H9 (cell line): ENCODE data around the gene MAST4. TPM values are rescaled to one million over a fixed set of nuclear protein-coding genes. Genes with fewer than 3 reads are reported as not detected.

Experiments used
- DNase-seq: peaks from one replicate; pipeline ENCODE4 v3.0.0-alpha.2; 2017
- H2AFZ ChIP-seq: one replicate; pipeline ENCODE4 v1.6.1; 2013; ENCODE audit warnings: mild to moderate bottlenecking, low read length, control low read depth, moderate library complexity
- H2AK5ac ChIP-seq: 2 replicates; pipeline ENCODE4 v1.6.1; 2013; ENCODE audit warnings: low read length, control low read depth, mixed read lengths; ENCODE audit not compliant: insufficient read length
- H2BK120ac ChIP-seq: one replicate; pipeline ENCODE4 v1.6.1; 2013; ENCODE audit warnings: low read depth, mild to moderate bottlenecking, low read length, control low read depth, inconsistent platforms; ENCODE audit not compliant: poor library complexity, severe bottlenecking
- H2BK12ac ChIP-seq: 2 replicates; pipeline ENCODE4 v1.6.1; 2013; ENCODE audit warnings: low read length, control low read depth, mixed read lengths, low read depth; ENCODE audit not compliant: insufficient read length
- H2BK15ac ChIP-seq: 2 replicates; pipeline ENCODE4 v1.6.1; 2013; ENCODE audit warnings: low read depth, low read length, control low read depth
- H2BK20ac ChIP-seq: one replicate; pipeline ENCODE4 v1.6.1; 2013; ENCODE audit warnings: low read depth, mild to moderate bottlenecking, low read length, control low read depth, inconsistent platforms; ENCODE audit not compliant: poor library complexity, severe bottlenecking
- H2BK5ac ChIP-seq: 2 replicates; pipeline ENCODE4 v1.6.1; 2013; ENCODE audit warnings: low read length, control low read depth, mixed read lengths; ENCODE audit not compliant: insufficient read length
- H3K14ac ChIP-seq: 2 replicates; pipeline ENCODE4 v1.6.1; 2013; ENCODE audit warnings: low read length, control low read depth; ENCODE audit not compliant: insufficient read depth
- H3K18ac ChIP-seq: 2 replicates; pipeline ENCODE4 v1.6.1; 2013; ENCODE audit warnings: low read depth, mild to moderate bottlenecking, mixed read lengths, low read length, control low read depth; ENCODE audit not compliant: insufficient read length
- H3K23ac ChIP-seq: 2 replicates; pipeline ENCODE4 v1.6.1; 2013; ENCODE audit warnings: low read length, control low read depth, mixed read lengths, low read depth; ENCODE audit not compliant: insufficient read length
- H3K23me2 ChIP-seq: 2 replicates; pipeline ENCODE4 v1.6.1; 2013; ENCODE audit warnings: low read depth, mild to moderate bottlenecking, mixed read lengths, low read length, control low read depth; ENCODE audit not compliant: insufficient read length, poor library complexity, severe bottlenecking
- H3K27ac ChIP-seq: 2 replicates; pipeline ENCODE4 v1.5.1; 2013; ENCODE audit warnings: low read length, control low read depth, mixed read lengths, low read depth; ENCODE audit not compliant: insufficient read length
- H3K27me3 ChIP-seq: 2 replicates; pipeline ENCODE4 v1.6.1; 2013; ENCODE audit warnings: low read length, control low read depth, inconsistent platforms; ENCODE audit not compliant: insufficient read depth
- H3K4ac ChIP-seq: 2 replicates; pipeline ENCODE4 v1.6.1; 2013; ENCODE audit warnings: low read depth, mild to moderate bottlenecking, control low read depth, inconsistent platforms, low read length, moderate library complexity
- H3K4me1 ChIP-seq: 2 replicates; pipeline ENCODE4 v1.6.1; 2013; ENCODE audit warnings: low read length, control low read depth, inconsistent platforms; ENCODE audit not compliant: insufficient read depth
- H3K4me2 ChIP-seq: 2 replicates; pipeline ENCODE4 v1.6.1; 2013; ENCODE audit warnings: low read length, control low read depth, mixed read lengths; ENCODE audit not compliant: insufficient read length, insufficient read depth
- H3K56ac ChIP-seq: 2 replicates; pipeline ENCODE4 v1.6.1; 2013; ENCODE audit warnings: low read depth, mild to moderate bottlenecking, mixed read lengths, low read length, control low read depth; ENCODE audit not compliant: insufficient read length
- H3K79me1 ChIP-seq: 2 replicates; pipeline ENCODE4 v1.6.1; 2013; ENCODE audit warnings: low read depth, mild to moderate bottlenecking, moderate library complexity, low read length, control low read depth, inconsistent platforms; ENCODE audit not compliant: insufficient read depth, poor library complexity, severe bottlenecking
- H3K79me2 ChIP-seq: 2 replicates; pipeline ENCODE4 v1.6.1; 2013; ENCODE audit warnings: low read length, control low read depth, inconsistent platforms; ENCODE audit not compliant: insufficient read depth
- H3K9ac ChIP-seq: 2 replicates; pipeline ENCODE4 v1.6.1; 2013; ENCODE audit warnings: low read length, control low read depth, mixed read lengths; ENCODE audit not compliant: insufficient read length; ENCODE audit errors: extremely low read depth
- H3K9me3 ChIP-seq: one replicate; pipeline ENCODE4 v1.6.1; 2013; ENCODE audit warnings: low read depth, low read length, inconsistent platforms; ENCODE audit not compliant: control insufficient read depth
- H3T11ph ChIP-seq: one replicate; pipeline ENCODE4 v1.6.1; 2013; ENCODE audit warnings: mild to moderate bottlenecking, low read length, control low read depth, inconsistent platforms
- H4K20me1 ChIP-seq: one replicate; pipeline ENCODE4 v1.6.1; 2013; ENCODE audit not compliant: control insufficient read depth, insufficient read length, insufficient read depth
- H4K5ac ChIP-seq: 2 replicates; pipeline ENCODE4 v1.6.1; 2013; ENCODE audit warnings: low read depth, mild to moderate bottlenecking, mixed read lengths, low read length, control low read depth; ENCODE audit not compliant: insufficient read length
- H4K8ac ChIP-seq: replicated peaks from 2 replicates; pipeline ENCODE4 v1.6.1; 2013; ENCODE audit warnings: low read length, control low read depth, mixed read lengths, low read depth; ENCODE audit not compliant: insufficient read length
- H4K91ac ChIP-seq: 2 replicates; pipeline ENCODE4 v1.6.1; 2013; ENCODE audit warnings: low read depth, mild to moderate bottlenecking, moderate library complexity, mixed read lengths, low read length, control low read depth; ENCODE audit not compliant: insufficient read length
- H3K27ac Mint-ChIP-seq, 3 experiments: 2 replicates in 2 of 3; 3 replicates in 1 of 3; pipeline ENCODE4 v1.8.0; 2020 to 2021; ENCODE audit warnings: mixed read lengths in 3 of 3, mild to moderate bottlenecking in 1 of 3, moderate library complexity in 1 of 3
- H3K27me3 Mint-ChIP-seq: 2 replicates; pipeline ENCODE4 v1.8.0; 2021; ENCODE audit warnings: low read depth, mild to moderate bottlenecking, moderate library complexity, mixed read lengths
- H3K36me3 Mint-ChIP-seq, 3 experiments: 2 replicates in 2 of 3; 3 replicates in 1 of 3; pipeline ENCODE4 v1.8.0; 2020 to 2021; ENCODE audit warnings: low read depth in 3 of 3, mixed read lengths in 3 of 3; ENCODE audit not compliant: insufficient read depth in 1 of 3
- H3K4me1 Mint-ChIP-seq, 2 experiments: 2 replicates each; pipeline ENCODE4 v1.8.0; 2020; ENCODE audit warnings: mixed read lengths in 2 of 2
- H3K4me3 Mint-ChIP-seq, 2 experiments: 2 replicates in 1 of 2; 3 replicates in 1 of 2; pipeline ENCODE4 v1.8.0; 2020 to 2021; ENCODE audit warnings: mild to moderate bottlenecking in 2 of 2, mixed read lengths in 2 of 2, moderate library complexity in 1 of 2
- H3K9me3 Mint-ChIP-seq, 2 experiments: 2 replicates in 1 of 2; 3 replicates in 1 of 2; pipeline ENCODE4 v1.8.0; 2020; ENCODE audit warnings: mild to moderate bottlenecking in 2 of 2, mixed read lengths in 2 of 2, moderate library complexity in 1 of 2
- CTCF ChIP-seq: fragments of 200-600 bp; sonication (generic); conservative IDR thresholded peaks from 3 replicates; pipeline ENCODE4 v1.8.0; 2021; ENCODE audit warnings: antibody characterized with exemption, mild to moderate bottlenecking
- WGBS: extraction: QIAGEN DNeasy Blood & Tissue Kit; methylation state at CpG from one replicate; pipeline ENCODE4 v1.1.7; 2013; ENCODE audit warnings: missing lambda C conversion rate, low lambda C conversion rate, mixed read lengths; ENCODE audit not compliant: insufficient read length; ENCODE audit errors: extremely low coverage; 5-methylcytosine and 5-hydroxymethylcytosine counted together
- total RNA-seq: library from RNA; stranded (reverse); gene quantifications from 2 replicates; pipeline ENCODE4 v1.2.1, GENCODE V29; 2021

Gene MAST4
- total RNA-seq, 1 experiment from 2014 or later: 3.7 TPM

GRCh38 chr5:67214707-67215447 lies 618.7 kb downstream of the MAST4 start:
- no peaks in the 10 kb centered on the region for H3K36me3 Mint-ChIP-seq
- Histone ChIP-seq H3K18ac (no peak overlapping the region), H4K5ac (no peak overlapping the region), H4K8ac (no peak overlapping the region), H3K23ac (no peak overlapping the region), H3K23me2 (no peaks in the 10 kb centered on the region), H3K9ac (no peak overlapping the region), H2BK20ac (no peak overlapping the region), H3T11ph (no peak overlapping the region), H3K56ac (no peak overlapping the region), H3K27me3 (no peaks in the 10 kb centered on the region), H3K9me3 (no peaks in the 10 kb centered on the region), H2AK5ac (no peak overlapping the region), H2BK120ac (no peak overlapping the region), H2AFZ (no peak overlapping the region), H4K20me1 (no peaks in the 10 kb centered on the region), H3K4me2 (no peak overlapping the region), H2BK12ac (no peak overlapping the region), H2BK15ac (no peak overlapping the region), H4K91ac (no peak overlapping the region), H3K4me1 (no peaks in the 10 kb centered on the region), H3K27ac (no peak overlapping the region), H3K79me1 (no peaks in the 10 kb centered on the region), H3K14ac (no peak overlapping the region), H2BK5ac (no peak overlapping the region), H3K4ac (no peak overlapping the region), H3K79me2 (no peaks in the 10 kb centered on the region)
- no CpG with 5 or more reads among the region's 12 CpGs for WGBS
- TF ChIP-seq CTCF: no peak
- H3K9me3 Mint-ChIP-seq: no peaks in the 10 kb centered on the region
- no peaks in the 10 kb centered on the region; a peak in 1 of 4 replicates for H3K4me1 Mint-ChIP-seq
- no peaks in the 10 kb centered on the region; the same call in 1 of the 2 replicates for H3K27me3 Mint-ChIP-seq
- no peak for DNase-seq
- H3K27ac Mint-ChIP-seq: no peak overlapping the region; a peak in 1 of 7 replicates
- H3K4me3 Mint-ChIP-seq: no peak overlapping the region
